Astrocyte of the spinal cord (primary cell): ENCODE data around the gene WDR27.

Source experiments
- DNase-seq: peaks from one replicate; pipeline ENCODE4 v3.0.0; 2011; ENCODE audit warnings: low read depth, low spot score
- H3K4me3 ChIP-seq: 2 replicates; pipeline ENCODE4 v1.5.1; 2011; ENCODE audit warnings: low read depth, mild to moderate bottlenecking, low read length, moderate library complexity
- CTCF ChIP-seq: IDR thresholded peaks from 2 replicates; pipeline ENCODE4 v1.5.1; 2012; ENCODE audit warnings: low read depth, mild to moderate bottlenecking, low read length, inconsistent platforms
- in situ Hi-C: cut with HindIII; loops from 2 replicates; pipeline ENCODE4 v1.10.0; 2017; ENCODE audit warnings: low sequenced_read_pairs

WDR27 gene

DNA sequence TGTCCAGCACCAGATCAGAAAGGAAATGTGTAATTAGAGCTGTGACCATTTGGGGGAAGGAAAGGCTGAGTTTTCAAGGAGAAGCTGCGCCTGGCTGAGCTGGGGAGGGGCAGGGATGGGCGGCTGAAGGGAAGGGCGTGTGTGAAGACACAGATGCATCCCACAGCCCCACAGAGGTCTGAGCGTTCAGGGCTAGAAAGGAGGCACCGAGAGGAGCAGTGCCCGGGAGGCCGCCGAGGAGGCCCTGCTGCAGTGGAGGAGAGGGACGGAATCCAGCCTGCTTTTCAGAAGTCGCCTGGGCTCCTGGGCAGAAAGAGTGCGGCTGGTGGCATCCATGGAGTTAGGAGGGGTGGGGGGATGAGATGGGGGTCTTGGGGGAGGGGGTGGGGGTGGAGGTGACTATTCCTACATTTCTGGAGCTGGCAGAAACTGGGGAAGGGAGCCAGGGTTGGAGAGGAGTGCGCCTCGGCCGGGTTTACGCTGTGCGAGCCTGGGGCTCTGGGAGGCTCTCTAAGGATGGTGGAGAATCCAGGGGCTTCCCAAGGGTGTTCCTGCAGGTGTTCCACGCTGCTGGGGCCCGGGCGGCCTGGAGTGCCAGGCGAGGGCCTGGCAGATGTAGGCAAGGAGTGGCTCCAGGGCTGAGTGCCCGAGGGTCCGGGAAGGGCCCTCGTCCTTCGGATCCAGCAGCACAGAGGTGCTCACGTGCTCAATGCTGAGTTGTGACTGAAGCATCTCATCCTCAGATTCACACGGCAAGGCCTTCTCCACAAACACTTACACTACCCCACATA lies 41.8 kb downstream of the WDR27 start:
- no peak for DNase-seq

DNA sequence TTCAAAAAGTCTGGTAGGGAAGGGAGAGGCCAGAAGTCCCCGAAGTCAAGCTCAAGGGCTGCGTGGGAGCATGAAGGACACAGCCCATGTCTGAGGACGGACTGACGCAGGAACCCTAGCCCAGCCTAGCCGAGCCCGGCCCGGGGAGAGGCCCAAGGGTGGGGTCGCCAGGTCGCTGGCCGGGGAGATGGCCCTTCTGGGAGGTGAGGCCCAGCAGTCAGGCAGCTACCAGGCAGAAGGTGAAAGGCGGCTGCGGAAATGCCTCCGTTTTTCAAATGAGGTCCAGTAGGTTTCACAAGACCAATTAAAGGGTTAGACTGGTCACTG lies 44.6 kb downstream of the WDR27 start:
- DNase-seq: no peak
- no peak for TF ChIP-seq CTCF
- no peak overlapping the region for H3K4me3 ChIP-seq
- in situ Hi-C loops: no loop called here

More for the DNA sequence above, 41.8 kb downstream of the WDR27 start:
- in situ Hi-C loops: no loop called here
- no peak for TF ChIP-seq CTCF
- H3K4me3 ChIP-seq: no peak overlapping the region

DNA sequence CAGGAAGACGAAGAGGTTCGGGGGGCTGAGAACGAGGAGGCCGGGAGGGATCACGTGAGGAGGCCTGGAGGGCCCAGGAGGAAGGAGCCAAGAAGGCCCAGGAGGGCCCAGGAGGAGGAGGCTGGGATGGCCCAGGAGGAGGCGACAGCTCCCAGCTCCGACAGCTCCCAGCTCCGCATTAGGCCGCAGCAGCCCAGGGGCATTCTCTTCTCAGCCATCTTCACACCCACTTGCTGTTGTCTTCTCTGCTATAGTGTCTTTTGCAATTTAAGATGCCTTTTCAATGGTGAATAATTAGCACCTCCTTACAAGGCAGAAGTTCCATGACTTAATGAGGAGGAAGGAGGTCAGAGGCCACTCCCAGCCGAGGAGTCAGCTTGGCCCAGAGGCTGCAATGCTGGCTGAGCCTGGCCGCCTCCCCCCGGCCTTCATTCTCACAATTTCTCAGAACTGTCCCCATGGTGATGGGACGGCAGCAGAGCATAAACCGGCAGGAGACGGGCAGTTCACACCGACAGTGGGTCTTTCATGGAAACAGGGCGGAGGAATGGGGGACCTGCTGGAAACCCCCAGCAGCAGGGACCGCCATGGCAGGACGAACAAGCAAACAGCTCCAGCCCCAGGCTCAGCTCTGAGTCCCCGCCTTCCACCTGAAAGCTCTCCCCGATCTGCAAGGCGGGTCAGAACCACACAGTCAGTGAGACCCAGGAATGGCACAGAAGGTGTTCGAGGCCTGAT lies 45.1 kb downstream of the WDR27 start:
- in situ Hi-C loops: no loop called here

DNA sequence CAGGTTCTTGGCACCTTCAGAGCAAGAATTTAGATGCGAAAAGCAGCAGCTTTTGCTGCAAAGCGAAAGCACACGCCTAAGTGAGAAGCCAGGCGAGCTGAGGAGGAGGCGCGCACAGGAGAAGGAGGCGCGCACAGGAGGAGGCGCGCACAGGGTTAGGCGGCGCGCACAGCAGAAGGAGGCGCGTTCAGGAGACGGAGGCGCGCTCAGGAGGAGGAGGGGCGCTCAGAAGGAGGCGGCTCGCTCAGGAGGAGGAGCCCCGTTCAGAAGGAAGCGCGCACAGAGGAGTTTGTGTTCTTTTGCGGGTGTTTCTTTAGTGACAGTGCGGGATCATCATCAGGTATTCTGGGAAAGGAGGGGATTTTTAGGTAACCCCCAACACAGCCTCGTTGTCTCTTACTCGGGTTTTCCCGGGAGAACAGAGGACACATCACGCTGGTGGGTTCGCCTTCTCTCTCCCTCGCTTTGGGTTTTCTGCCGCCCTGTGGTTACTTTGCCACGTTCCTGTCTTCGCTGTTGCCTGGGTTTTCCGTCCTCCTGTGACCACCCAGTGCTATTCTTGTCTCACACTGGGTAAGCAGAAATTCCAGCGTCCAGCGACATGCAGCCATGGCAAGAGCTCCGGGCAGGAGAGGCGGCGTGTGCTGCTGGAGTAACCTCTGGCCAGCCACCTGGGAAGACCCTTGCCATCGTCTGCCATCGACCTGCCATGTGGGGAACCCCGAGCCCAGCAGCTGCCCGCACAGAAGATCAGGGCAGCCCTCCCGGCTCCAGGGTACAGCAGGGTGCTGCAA lies 47.0 kb downstream of the WDR27 start:
- peak; percentile 45 for TF ChIP-seq CTCF
- in situ Hi-C loops: no loop called here
- DNase-seq: peak; percentile 83
- H3K4me3 ChIP-seq: peak overlapping the region; percentile 50

More for the DNA sequence above, 45.1 kb downstream of the WDR27 start:
- TF ChIP-seq CTCF: no peak
- H3K4me3 ChIP-seq: no peak overlapping the region
- no peak for DNase-seq

DNA sequence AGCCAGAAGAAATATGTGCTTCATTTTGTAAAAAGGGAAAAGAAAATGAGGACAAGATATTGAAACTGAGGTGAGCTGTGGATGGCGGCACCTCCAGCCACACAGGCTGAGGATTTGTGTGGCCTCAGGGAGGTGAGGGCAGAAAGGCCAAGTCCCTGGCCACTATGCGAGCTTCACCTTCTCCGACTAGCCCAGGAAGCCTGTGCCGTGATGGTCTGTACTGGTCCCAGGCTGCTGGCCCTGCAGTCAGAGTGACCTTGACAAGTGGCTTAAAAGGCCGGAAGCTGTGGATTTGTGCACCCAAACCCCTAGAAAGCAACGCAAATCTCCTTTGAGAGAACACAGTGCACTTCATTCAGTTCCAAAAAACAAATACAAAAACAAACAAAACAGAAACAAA lies 48.1 kb downstream of the WDR27 start:
- in situ Hi-C loops: no loop called here
- H3K4me3 ChIP-seq: peak overlapping the region; percentile 6
- no peak for DNase-seq
- TF ChIP-seq CTCF: no peak

- in situ Hi-C loops: no loop called here
- TF ChIP-seq CTCF: no peak
- DNase-seq: no peak
- no peak overlapping the region for H3K4me3 ChIP-seq
Observed at GRCh38 chr6:169652896-169653295, 48.9 kb downstream of the WDR27 start.
